OCI-LY3 (cell line): ENCODE results near the gene ABI3BP.

ENCODE experiments used
- CTCF ChIP-seq: fragments of 200-600, 300-600 bp; sonication (generic); IDR thresholded peaks from 2 replicates; pipeline ENCODE4 v1.5.1; 2014; ENCODE audit warnings: antibody characterized with exemption, low read length, low read depth
- EZH2phosphoT487 ChIP-seq: fragments of 200-600 bp; shearing (Covaris generic); IDR thresholded peaks from 2 replicates; pipeline ENCODE4 v1.6.1; 2018; ENCODE audit warnings: antibody characterized with exemption, mixed run types, low read depth

- TF ChIP-seq CTCF (peak; percentile 12; the same call in 1 of the 2 replicates), EZH2phosphoT487 (no peak)
Observed at GRCh38 chr3:100776746-100777145, 216.5 kb downstream of the ABI3BP start.
